Stimulated activated CD8-positive, alpha-beta memory T cell treated with anti-CD3 and anti-CD28 coated beads, Interleukin-2, amount 100 ng/mL, for 48 hours (primary cell): ENCODE results near the gene NCF2.

Source experiments
- DNase-seq, 2 donors: peaks; one replicate each; pipeline ENCODE4 v3.0.0-alpha.2; 2020; ENCODE audit warnings: low read depth in 2 of 2

The NCF2 gene

DNA sequence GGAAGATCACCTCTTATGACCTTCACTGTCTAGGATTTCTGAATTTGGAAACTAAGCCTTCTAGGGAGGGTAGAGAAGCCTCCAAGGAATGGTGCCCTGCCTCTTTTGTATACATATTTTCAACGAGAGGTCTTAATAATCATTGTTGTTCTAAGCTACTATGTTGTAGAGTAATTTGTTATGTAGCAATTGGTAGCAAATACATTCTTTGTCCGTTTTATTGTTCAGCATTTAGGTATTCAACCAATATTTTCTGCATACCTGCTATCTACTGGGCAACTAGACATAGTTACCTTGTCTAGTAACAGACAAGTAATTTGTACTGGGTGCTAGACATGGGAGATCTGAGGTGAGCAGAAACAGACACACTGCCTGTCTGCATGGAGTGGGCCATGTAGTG lies 20.8 kb upstream of the NCF2 start:
- no peak for DNase-seq

DNA sequence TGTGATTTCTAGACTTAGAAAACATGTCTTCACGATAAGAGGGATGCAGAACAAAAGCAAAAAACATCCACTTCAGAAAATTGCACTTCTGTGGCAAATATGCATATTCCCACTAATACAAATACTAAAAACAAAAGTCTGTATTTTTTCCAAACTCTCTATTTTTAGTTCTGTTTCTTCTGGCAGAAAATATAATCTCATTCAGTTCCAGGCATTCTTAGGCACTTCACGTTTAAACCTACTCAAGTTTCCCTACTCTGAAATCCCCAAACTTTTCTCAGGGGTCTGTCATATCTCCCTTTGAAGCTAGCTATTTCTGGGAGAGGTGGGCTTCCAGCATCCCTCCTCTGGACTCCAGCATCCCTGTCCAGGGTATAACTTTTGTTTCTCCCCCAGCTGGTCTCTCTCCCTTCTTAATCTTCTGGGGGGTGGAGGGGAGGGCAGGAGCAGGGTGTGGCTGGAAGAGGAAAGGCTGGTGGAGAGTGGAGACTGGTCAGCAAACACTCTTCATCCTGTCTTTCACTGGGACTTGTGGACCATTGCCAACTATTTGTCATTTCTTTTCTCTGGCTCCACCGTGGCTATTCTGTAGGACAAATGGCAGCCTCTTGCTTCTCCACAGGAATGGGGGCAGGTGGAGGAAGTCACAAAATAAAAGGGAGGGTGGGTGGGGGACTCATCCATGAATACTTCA lies 19.6 kb upstream of the NCF2 start:
- no peak for DNase-seq

DNA sequence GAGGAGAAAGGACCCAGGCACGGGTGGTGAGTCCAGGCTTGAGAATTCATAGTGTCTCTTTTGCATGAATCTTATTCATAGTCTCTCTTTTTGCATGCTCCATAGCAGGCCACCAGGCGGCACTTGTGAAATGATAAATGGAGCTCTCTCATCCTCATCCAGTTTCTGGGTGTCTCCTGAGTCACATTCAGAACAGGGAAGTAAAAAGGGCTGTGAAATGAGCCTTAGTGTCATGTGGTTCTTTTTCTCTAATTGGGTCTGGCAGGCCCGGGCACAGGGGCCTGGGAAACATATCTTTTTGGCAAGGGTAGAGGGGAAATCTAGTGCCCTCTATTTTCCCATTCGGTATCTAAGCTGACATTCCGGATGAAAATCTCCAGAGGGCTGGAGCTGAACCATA lies 19.1 kb upstream of the NCF2 start:
- no peak for DNase-seq

DNA sequence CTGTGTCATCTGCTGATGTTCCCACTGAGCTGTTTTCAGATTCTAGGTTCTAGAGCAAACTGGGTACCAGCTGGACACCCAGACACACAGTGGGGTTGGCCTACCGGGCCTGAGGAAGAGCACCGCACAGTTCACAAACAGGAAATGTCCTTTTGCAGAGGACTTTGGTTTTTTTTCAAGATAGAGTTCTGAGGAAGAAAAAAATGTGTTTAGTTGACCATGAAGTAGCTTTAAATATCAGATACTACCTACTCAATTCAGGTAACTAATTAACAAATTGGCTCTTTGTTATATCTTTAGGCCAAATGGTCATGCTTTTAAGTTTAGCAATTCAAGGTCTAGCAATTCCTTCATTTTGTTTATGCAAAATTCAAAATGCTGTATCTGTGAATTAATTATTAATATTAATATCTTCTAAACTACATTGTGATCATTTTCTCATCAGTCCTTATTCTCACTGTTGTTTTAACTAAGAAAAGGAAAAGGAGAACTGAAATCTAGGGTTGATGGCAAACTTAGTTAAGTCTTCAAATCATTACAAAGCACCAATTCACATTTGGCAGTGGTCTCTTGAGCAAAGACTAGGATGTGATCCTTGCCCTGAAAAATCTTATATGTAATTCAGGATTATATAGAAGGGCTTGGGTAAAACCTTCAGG lies 17.2 kb upstream of the NCF2 start:
- DNase-seq, result no peak

DNA sequence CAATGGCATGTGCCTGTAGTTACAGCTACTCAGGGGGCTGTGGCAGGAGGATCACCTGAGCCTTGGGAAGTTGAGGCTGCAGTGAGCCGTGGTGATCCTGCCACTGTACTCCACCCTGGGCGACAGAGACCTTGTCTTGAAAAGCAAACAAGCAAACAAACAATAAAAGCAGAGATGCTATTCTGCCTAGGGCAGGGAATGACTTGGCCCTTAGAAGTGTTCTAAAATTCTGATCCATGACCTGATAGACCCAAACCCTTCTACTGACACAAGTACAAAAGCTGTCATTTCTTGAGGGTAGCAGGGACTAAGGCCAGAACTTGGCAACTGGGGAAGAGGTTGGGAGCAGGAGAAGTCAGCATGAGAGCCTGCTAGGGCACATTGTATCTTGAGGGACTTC lies 15.6 kb upstream of the NCF2 start:
- no peak for DNase-seq

DNA sequence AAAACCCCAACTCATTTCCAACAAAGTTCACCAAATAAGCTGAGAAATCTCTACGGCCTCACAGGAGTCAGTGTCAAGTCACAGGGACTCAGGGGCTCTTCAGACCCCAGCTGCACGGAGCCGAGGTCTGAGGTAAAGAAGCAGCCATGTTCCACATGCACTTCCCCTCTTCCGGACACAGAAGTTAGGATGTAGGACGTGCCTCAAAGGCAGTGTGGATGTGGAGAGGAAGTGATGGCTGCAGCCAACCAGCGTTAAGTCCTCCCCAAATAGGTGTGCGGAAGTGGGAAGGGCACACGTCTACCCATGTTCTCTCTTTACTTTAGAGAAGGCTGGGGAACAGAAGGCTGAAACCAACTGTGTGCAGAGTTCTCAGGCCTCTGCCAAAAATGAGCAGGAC lies 14.6 kb upstream of the NCF2 start:
- DNase-seq, result no peak

DNA sequence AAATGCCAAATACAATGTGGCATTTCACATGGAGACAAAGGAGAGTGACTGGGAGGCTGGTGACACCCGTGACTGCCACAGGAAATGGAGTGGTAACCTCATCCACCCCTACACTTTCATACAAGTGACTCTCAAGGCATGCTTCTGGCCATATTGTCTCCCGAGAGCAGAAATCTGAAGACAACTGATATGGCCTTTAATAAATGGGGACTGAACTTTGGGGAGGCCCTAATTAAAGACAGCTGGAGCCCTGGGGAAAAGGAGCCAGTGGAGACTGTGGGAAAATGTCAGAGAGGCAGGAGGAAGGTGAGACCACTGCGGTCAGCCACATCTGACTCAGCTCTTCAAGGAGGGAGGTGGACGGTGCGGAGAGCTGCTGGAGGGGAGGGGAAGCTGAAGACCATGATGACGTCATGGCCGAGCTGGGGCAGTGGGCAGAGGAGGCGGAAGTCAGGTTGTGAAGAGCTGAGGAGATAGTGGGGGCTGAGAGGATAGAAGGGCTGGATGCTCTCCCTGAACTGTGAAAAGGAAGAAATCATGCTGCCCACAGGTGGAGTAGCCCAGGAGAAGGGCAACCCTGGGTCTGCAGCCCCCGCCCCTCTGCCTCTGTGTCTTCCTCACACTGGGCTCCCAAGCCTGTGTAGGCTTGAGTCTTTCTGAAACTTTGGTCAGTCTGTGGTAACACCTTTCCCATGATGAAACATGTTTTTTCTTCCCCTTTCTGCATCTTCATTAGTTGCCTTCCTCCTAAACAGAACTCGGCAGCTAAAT lies 14.0 kb upstream of the NCF2 start:
- DNase-seq, result no peak

DNA sequence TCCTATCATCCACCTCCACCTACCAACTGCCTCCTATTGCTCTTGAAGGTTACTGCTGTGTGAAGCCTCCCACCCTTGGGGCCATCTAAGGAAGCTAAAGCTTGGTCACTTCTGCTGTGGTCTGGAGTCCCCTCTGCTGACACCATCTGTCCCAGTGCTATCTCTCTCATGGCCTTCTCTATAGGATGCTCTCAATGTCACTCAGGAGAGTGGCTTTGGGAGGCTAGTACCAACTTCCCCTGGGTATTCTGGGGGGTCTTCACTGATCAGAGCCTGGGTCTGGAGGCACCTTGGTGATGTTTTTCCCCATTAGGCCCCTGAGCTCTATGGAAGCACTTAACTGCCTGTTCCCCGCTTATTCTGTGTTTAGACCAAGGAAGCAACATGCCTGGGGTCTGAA lies 12.3 kb upstream of the NCF2 start:
- no peak for DNase-seq

DNA sequence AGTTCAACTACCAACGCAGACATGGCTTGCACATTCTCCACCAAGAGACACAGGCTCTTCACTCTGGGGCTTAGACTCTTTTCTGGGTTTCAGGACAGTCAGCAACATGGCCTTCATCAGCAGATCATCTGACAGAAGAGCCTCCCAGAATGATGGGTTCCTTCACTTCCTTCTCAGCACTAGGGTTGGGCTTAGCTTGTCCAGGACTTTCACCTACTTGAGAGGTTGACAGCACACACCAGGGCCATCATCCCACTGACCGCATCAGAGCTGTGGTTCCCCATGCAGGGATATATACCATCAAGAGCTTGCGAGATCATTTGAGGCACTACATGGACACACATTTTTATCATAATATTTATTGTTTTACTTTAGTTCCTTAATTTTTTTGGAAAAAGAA lies 10.4 kb upstream of the NCF2 start:
- DNase-seq, result no peak

DNA sequence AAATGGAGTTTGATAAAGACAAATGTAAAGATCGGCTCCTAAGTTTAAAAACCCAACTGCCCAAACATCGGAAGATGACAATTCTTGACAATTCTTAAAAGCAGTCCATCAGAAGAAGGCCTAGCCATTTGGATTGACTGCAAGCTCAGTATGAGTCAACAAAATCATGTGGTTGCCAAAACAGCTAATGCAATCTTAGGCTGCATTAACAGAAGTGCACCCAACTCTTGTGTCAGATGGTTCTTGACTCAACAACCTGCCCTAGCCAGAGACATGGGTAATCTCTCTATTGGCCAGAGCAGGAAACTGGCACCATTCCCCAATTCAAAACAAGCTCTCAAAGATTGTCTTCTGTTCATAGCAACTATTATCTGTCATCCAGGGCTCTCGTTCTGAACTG lies 9.9 kb upstream of the NCF2 start:
- no peak for DNase-seq

DNA sequence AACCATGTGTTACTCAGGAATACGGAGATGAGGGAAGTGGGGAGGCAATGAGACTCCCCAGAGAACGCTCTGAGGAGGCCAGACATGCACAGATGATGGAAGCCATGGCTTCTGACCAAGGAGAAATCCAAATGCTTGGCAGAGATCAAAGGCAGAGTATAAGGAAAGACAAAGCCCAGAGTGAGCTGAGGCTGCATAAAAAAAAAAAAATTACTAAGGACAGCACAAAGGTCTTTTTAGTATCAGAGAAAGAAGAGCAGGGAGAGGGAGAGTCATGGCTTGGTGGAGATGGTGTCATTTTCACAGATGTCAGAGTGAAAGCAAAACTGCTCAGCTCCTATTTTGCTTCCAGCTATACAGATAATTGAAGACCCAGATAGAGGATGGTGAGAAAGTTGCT lies 8.1 kb upstream of the NCF2 start:
- no peak for DNase-seq

DNA sequence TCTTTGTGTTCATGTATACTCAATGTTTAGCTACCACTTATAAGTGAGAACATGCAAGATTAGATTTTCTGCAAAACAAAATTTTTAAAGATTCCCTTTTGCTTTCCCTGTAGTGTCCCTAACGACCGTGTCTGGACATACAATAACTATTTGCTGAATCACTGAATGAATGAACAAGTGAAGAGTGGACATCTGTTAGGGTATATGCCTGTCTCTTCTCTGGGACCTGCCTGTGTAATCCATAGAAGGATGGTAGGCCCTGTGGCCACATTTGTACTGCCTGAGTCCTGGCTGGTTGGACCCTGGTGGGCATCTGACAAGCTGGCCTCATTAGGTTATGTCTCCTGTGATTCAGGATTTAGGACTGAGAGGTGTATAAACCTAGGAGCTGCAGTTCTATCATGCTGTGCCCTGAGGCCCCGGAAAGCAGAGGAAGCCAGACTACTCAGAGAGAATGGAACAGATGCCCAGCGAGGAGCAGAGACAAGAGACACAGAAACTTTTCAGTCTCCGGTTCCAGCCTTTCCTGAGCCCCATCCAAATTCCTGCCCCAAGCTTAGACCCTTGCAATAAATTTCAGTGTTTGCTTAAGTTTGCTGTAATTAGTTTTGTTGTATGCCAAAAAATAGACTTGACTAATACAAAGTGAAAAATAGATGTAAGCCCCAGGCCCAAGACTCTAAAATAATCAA lies 7.5 kb upstream of the NCF2 start:
- DNase-seq, result no peak

DNA sequence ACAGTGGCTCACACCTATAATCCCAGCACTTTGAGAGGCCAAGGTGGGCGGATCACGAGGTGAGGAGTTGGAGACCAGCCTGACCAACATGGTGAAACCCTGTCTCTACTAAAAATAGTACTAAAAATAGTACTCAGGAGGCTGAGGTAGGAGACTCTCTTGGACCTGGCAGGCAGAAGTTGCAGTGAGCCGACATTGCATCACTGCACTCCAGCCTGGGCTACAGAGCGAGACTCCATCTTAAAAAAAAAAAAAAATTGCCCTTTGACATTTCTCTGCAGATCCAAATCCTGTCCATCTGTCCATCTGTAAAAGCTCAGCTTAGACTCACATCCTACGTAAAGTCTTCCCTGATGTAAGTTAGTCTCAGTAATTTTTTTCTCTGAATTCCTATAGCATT lies 6.2 kb upstream of the NCF2 start:
- DNase-seq, result no peak

DNA sequence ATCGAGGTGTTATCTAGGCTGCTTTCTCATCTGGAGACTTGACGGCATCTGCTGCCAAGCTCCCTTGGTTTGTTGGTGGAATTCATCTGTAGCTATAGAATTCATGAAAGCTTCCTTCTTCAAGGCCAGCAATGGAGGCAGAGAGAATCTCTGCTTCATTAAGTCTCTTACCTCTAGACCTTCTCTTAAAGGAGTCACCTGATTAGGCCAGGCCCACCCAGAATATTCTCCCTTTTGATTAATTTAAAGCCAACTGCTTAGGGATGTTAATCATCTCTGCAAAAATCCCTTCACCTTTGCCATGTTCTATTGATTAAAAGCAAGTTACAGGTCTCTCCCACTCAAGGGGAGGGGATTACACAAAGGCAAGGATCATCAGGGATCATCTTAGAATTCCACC lies 5.3 kb upstream of the NCF2 start:
- DNase-seq, result no peak

DNA sequence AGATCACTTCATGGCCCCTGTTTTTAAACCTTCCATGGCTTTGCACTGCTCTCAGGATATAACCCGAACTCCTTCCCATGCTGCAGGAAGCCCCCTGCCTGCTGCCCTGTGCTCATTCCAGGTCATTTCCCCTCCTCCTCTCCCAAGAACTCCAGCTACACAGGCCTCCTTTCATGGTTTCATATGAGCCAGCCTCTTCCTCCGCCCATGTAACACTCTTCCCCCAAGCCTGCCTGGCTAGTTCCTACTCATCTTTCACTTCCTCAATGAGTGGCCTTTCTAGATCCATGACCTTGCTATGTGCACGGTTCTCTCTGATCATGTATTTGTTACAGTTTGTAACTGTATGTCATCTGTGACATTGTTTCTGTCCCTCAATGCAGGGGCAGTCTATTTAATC lies 3.1 kb upstream of the NCF2 start:
- DNase-seq, result no peak

DNA sequence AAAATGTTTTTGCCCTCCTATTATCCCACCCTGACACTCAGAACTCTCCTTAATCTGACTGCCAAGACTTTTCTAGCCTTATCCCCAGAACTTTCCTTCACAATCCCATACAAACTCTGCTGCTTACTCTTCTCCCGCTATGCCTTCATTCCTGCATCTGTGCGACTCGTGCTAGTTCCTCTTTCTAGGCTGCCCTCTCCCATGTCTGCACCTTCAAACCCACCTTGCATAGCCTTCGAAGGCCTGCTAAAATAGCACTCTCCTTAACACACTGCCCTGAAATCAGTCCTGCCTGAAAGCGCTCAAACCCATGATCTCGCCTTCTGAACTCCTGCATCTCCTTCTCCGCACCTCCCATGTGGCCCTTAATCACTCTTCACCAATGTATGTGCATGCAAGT lies 2.5 kb upstream of the NCF2 start:
- DNase-seq, result no peak

DNA sequence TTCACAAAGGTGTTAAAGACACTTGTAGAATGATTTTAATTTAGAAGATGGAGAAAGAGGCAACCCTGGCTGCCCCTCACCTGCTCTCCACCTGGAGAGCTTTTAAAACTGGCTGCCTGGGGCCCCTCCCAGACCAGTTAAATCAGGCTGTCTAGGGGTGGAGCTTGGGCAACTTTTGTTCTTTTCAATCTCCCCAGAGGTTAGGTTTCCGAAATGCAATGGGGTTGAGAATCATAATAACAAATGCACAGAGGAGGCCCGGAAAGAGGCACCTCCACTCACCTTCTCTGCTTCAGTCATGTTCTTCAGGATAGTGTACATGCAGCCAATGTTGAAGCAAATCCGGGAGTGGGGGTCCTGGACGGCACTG lies 400 bp downstream of the NCF2 start:
- no peak for DNase-seq

DNA sequence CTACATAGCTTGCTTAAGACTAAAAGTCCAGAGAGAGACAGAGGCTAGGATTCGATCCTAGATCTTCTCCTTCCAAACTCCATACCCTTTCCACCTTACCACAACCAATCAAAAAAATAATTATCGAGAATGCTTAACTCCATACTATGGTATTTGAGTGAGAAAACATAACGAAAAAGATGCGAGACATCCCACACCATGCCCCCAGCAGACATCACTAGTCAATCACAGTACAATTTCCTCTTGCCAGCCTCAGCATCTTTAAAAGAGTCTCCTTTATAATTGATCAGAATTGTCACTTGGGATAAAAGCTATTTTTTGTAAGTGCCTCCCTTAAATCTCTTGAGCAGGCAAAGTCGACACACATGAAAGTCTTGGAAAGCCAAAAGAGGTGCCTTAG lies 875 bp downstream of the NCF2 start:
- no peak for DNase-seq

DNA sequence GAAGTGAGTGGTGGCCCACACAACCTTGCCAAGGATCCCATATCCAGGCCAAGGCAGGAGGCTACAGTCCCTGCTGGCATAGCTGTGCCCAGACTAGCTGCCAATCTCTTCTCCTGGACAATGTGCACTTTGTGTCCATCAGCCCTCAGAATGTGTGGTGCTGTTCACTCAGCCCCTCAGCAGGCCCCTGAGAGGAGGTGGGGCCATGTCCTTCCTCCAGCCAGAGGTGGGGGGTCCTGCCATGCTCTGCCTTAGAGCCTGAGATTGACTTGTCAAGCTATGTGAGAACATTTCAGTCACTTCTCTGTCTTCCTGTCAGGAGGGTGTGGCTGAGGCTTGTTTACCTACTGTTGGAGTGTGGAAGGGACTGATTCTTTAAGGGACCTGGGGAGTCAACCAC lies 1.4 kb downstream of the NCF2 start:
- no peak for DNase-seq

DNA sequence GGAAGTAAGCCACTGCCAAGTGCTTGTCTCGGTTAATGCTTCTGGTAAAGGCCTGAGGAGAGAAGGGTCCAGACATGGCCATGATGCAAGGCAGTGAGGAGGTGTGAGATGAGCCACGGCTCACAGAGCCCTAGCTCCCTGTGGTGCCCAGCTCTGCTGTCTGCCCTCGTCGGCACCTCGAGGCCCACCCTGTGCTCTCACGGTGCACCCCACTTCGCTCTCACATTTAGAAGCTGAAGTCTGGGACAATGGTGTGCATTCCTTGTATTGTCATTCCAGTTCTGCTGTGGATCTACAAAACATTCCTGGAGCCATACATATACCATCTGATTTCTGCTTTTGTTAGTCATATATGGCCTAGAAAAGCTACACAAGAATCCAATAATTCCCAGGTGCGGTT lies 3.3 kb downstream of the NCF2 start:
- DNase-seq, result no peak

DNA sequence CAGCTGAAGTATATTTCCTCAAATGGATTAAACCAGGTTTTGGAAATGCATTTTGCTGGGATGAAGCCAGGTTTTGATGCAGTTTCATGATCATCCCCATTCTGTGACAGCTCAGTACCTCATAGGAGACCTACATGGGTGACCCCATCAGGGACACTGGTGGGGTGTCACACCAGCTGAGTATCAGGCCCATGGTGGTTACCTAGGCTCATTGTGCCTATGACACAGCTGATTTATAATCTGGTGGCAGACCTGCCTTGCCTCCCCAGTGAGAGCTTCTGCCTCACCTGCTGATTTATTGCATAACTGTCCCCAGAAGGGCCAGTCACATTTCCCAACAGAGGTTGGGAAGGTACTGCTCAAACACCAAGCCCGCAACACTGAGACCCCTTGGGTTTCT lies 3.8 kb downstream of the NCF2 start:
- no peak for DNase-seq

DNA sequence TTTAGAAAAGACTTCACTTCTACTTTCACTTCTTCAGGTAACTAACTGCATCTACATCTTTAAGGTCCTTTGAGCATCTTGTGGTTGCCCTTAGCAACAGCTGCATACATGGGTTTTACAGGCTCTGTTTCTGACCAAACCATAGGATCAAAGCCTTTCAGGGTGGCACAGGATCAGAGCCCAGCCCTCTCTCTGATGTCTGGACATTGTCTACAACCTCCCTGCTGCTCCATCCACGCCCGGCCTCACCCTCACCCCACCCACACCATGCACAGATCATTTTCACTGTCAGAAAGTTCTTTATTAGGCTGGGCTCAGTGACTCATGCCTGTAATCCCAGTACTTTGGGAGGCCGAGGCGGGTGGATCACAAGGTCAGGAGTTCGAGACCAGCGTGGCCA lies 5.2 kb downstream of the NCF2 start:
- no peak for DNase-seq

DNA sequence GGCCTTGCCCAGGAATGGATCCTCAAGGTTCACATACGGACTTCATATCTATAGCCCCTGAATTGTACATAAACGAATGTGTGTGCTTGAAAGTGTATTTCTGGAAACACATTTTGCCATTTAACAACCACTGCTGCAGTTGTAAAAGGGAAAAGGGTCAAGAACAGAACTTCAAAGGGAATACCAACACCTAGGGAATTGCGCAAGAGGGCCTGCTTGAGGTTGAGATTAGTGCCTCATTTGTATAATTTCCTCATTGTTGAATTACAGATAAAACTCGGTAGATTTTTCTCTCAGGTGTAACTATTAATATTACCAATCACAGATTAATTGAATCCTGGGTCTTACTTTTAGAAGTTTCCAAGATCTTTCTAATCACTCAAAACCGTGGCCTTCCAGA lies 6.1 kb downstream of the NCF2 start:
- no peak for DNase-seq
